CD8-positive, alpha-beta memory T cell (primary cell): ENCODE results near the gene C6orf58. TPM values are rescaled to one million over a fixed set of nuclear protein-coding genes. Genes with fewer than 3 reads are reported as not detected.

Experiments
- CTCF ChIA-PET: fragments of 350-600 bp; sonication (Branson Sonifier 250); formaldehyde crosslinking; loops from one replicate; lab custom pipeline; 2021; ENCODE audit warnings: antibody characterized with exemption; lab: Charles Lee
- POLR2A ChIA-PET: fragments of 350-600 bp; sonication (Branson Sonifier 250); formaldehyde crosslinking; loops from one replicate; lab custom pipeline; 2021; ENCODE audit warnings: antibody characterized with exemption; lab: Charles Lee
- DNase-seq, 5 donors: peaks; one replicate each; pipeline versions ENCODE4 v3.0.0 to v3.0.0-alpha.2; 2020 to 2022; ENCODE audit warnings: mixed read lengths in 1 of 5
- H3K27ac ChIP-seq: one replicate; pipeline ENCODE4 v1.7.0; 2013; ENCODE audit warnings: low read depth, mild to moderate bottlenecking, low read length, moderate library complexity
- H3K27me3 ChIP-seq: 2 replicates; pipeline ENCODE4 v1.7.0; 2013; ENCODE audit warnings: low read length, mild to moderate bottlenecking; ENCODE audit not compliant: insufficient read depth, poor library complexity, severe bottlenecking
- H3K36me3 ChIP-seq: 2 replicates; pipeline ENCODE4 v1.7.0; 2013; ENCODE audit warnings: mild to moderate bottlenecking, low read length, moderate library complexity; ENCODE audit not compliant: insufficient read depth
- H3K4me1 ChIP-seq: 2 replicates; pipeline ENCODE4 v1.7.0; 2013; ENCODE audit warnings: mild to moderate bottlenecking, low read length, moderate library complexity; ENCODE audit not compliant: insufficient read depth
- H3K4me3 ChIP-seq: 2 replicates; pipeline ENCODE4 v1.7.0; 2013; ENCODE audit warnings: mild to moderate bottlenecking, low read length
- H3K9me3 ChIP-seq: 2 replicates; pipeline ENCODE4 v1.7.0; 2013; ENCODE audit warnings: mild to moderate bottlenecking, low read length
- H3K27ac Mint-ChIP-seq, 8 donors: one replicate each; pipeline ENCODE4 v1.8.0; 2020 to 2021; ENCODE audit warnings: mixed read lengths in 8 of 8, mild to moderate bottlenecking in 6 of 8, inconsistent platforms in 3 of 8, moderate library complexity in 3 of 8
- H3K27me3 Mint-ChIP-seq, 2 donors: one replicate each; pipeline ENCODE4 v1.8.0; 2020 to 2021; ENCODE audit warnings: mixed read lengths in 2 of 2, mild to moderate bottlenecking in 1 of 2, moderate library complexity in 1 of 2
- H3K36me3 Mint-ChIP-seq, 3 donors: one replicate each; pipeline ENCODE4 v1.8.0; 2020 to 2021; ENCODE audit warnings: mixed read lengths in 3 of 3, inconsistent platforms in 1 of 3, mild to moderate bottlenecking in 1 of 3
- H3K4me1 Mint-ChIP-seq, 3 donors: one replicate each; pipeline ENCODE4 v1.8.0; 2020 to 2021; ENCODE audit warnings: mixed read lengths in 3 of 3, inconsistent platforms in 1 of 3, mild to moderate bottlenecking in 1 of 3
- H3K4me3 Mint-ChIP-seq, 7 donors: one replicate each; pipeline ENCODE4 v1.8.0; 2020 to 2021; ENCODE audit warnings: mixed read lengths in 7 of 7, mild to moderate bottlenecking in 6 of 7, moderate library complexity in 4 of 7, inconsistent platforms in 2 of 7
- H3K9me3 Mint-ChIP-seq, 5 donors: one replicate each; pipeline ENCODE4 v1.8.0; 2020 to 2022; ENCODE audit warnings: mixed read lengths in 5 of 5, mild to moderate bottlenecking in 3 of 5, moderate library complexity in 2 of 5, inconsistent platforms in 1 of 5
- polyA plus RNA-seq: library from polyadenylated mRNA; unstranded; fragments of 300-500 nt; fragmentation: Illumina TruSeq; gene quantifications from one replicate; pipeline ENCODE4 v1.2.3, GENCODE V29; 2021
- total RNA-seq, 2 experiments: library from RNA; stranded (reverse); gene quantifications; one replicate each; pipeline ENCODE4 v1.2.3, GENCODE V29; 2021

Gene C6orf58
- total and polyA plus RNA-seq, 3 experiments from 2014 or later: not detected

GRCh38 chr6:127581576-127581975, 4.6 kb downstream of the C6orf58 start:
- no peaks in the 10 kb centered on the region for H3K27me3 ChIP-seq
- DNase-seq: no peak
- no peaks in the 10 kb centered on the region for H3K36me3 ChIP-seq
- ChIA-PET POLR2A (no interaction called here), CTCF (no interaction called here)
- Mint-ChIP-seq H3K27me3 (peaks cover 3 to 30% of the 10 kb centered on the region in 2 donors), H3K36me3 (no peaks in the 10 kb centered on the region), H3K4me1 (peaks cover 0 to 8% (median 3%) of the 10 kb centered on the region in 3 donors), H3K9me3 (no peaks in the 10 kb centered on the region), H3K4me3 (no peak overlapping the region), H3K27ac (no peak overlapping the region)
- no peaks in the 10 kb centered on the region for H3K9me3 ChIP-seq
- H3K4me1 ChIP-seq: no peaks in the 10 kb centered on the region
- H3K4me3 ChIP-seq: no peak overlapping the region
- no peak overlapping the region for H3K27ac ChIP-seq

DNA sequence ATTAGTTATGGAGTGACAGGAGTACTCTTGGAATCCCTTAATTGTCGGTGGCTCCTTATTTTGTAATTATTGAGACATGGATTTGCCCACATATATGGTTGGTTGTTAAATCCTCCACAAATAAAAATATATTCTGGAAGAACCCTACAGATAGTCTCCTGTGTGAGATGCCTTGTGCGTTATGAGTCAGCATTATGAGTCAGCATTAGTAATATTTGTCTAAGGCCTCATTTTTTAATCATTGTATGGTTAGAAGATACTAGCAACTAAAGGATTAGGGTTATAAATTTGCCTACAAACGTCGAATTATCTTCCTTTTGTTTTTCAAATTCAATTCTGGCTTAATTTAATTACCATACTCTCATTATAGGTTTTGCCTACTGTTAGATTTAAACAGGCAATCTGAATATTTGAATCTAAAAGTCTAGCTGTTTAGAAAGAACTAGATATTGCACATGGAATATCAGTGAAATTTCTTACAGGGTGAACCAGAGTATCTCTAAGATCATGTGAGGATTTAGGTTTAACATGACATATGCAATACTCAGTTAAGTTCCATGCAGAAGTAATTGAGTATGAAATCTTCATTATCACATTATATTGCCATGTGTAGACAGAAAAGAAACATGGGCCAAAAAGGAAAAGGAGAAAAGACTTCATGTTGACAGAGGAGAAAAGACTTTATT, 5.9 kb downstream of the C6orf58 start:
- no peaks in the 10 kb centered on the region for H3K36me3 Mint-ChIP-seq
- peaks cover 0 to 18% of the 10 kb centered on the region in 2 donors for H3K27me3 Mint-ChIP-seq
- no peaks in the 10 kb centered on the region for H3K9me3 Mint-ChIP-seq
- Histone ChIP-seq H3K9me3 (no peaks in the 10 kb centered on the region), H3K36me3 (no peaks in the 10 kb centered on the region), H3K27ac (no peak overlapping the region), H3K27me3 (no peaks in the 10 kb centered on the region), H3K4me3 (no peak overlapping the region), H3K4me1 (no peaks in the 10 kb centered on the region)
- POLR2A ChIA-PET: interaction anchor here (0.5 kb wide), 1 partner anchor 329 kb away, joined by 4 read pairs; no protein-coding TSS in a partner anchor
- H3K4me1 Mint-ChIP-seq: peaks cover 0 to 8% (median 3%) of the 10 kb centered on the region in 3 donors
- H3K27ac Mint-ChIP-seq: no peak overlapping the region
- no peak overlapping the region for H3K4me3 Mint-ChIP-seq
- no peak for DNase-seq
- CTCF ChIA-PET: no interaction called here

DNA sequence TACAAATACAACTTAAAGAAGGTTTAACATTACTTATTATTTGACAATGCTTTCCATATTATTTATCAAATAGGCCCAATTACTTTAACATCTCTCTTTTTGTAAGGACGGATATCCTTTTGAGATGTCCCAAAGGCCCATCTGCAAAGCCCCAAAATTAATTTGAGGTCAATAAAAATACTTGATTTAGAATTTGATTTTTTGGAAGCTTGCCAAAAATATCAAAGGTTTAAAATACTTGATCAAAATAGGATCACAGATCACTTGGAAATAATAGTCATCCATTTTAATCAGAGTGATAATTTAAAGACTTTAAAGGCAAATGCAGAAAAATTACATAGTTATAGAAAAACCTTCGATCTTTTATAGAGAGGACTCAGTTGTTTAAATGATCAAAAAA, 8.1 kb downstream of the C6orf58 start:
- Mint-ChIP-seq H3K27me3 (peaks cover under 1 to 8% of the 10 kb centered on the region in 2 donors), H3K9me3 (no peaks in the 10 kb centered on the region), H3K27ac (no peak overlapping the region), H3K4me1 (no peaks in the 10 kb centered on the region), H3K4me3 (no peak overlapping the region), H3K36me3 (peaks cover 0 to 1% (median 0%) of the 10 kb centered on the region in 3 donors)
- no peak overlapping the region for H3K27ac ChIP-seq
- H3K9me3 ChIP-seq: no peaks in the 10 kb centered on the region
- ChIA-PET CTCF (no interaction called here), POLR2A (no interaction called here)
- H3K27me3 ChIP-seq: no peaks in the 10 kb centered on the region
- H3K4me1 ChIP-seq: no peaks in the 10 kb centered on the region
- H3K36me3 ChIP-seq: no peaks in the 10 kb centered on the region
- DNase-seq: no peak
- no peak overlapping the region for H3K4me3 ChIP-seq

DNA sequence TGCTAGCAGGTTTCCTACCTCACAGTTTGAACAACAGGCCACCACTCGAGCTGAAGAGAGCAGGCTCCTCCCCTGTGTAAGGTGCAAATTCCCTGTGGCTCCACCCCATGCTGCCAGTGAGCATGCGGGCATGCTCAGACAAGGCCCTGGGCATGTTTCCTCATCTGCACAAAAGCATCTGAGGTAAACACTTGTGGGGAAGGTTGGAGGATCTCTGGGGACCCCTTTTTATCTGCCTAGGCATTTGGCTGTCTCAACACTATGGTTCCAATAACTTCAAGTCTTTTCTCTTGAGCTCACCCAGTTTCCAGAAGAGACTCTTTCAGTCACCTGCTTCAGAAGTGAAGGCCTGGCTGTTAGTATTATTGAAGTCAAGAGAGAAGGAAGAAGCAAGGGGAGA, 9.4 kb downstream of the C6orf58 start:
- Histone ChIP-seq H3K4me3 (no peak overlapping the region), H3K4me1 (no peaks in the 10 kb centered on the region), H3K9me3 (no peaks in the 10 kb centered on the region), H3K27me3 (no peaks in the 10 kb centered on the region), H3K27ac (no peak overlapping the region), H3K36me3 (no peaks in the 10 kb centered on the region)
- ChIA-PET POLR2A (no interaction called here), CTCF (no interaction called here)
- Mint-ChIP-seq H3K36me3 (peaks cover 0 to 3% (median 0%) of the 10 kb centered on the region in 3 donors), H3K27ac (no peak overlapping the region), H3K9me3 (no peaks in the 10 kb centered on the region), H3K4me1 (no peaks in the 10 kb centered on the region), H3K4me3 (no peak overlapping the region), H3K27me3 (peaks cover 3 to 4% of the 10 kb centered on the region in 2 donors)
- DNase-seq: no peak

- no peaks in the 10 kb centered on the region for H3K4me1 ChIP-seq
- H3K4me3 ChIP-seq: no peak overlapping the region
- no peaks in the 10 kb centered on the region for H3K36me3 ChIP-seq
- POLR2A ChIA-PET: no interaction called here
- Mint-ChIP-seq H3K27ac (no peak overlapping the region), H3K27me3 (peaks cover 7 to 8% of the 10 kb centered on the region in 2 donors), H3K9me3 (no peaks in the 10 kb centered on the region), H3K4me1 (no peaks in the 10 kb centered on the region), H3K4me3 (no peak overlapping the region), H3K36me3 (peaks cover 0 to 3% (median 0%) of the 10 kb centered on the region in 3 donors)
- CTCF ChIA-PET: no interaction called here
- no peak for DNase-seq
- no peak overlapping the region for H3K27ac ChIP-seq
- no peaks in the 10 kb centered on the region for H3K9me3 ChIP-seq
- H3K27me3 ChIP-seq: no peaks in the 10 kb centered on the region
Observed at GRCh38 chr6:127587875-127588274, 10.9 kb downstream of the C6orf58 start.

DNA sequence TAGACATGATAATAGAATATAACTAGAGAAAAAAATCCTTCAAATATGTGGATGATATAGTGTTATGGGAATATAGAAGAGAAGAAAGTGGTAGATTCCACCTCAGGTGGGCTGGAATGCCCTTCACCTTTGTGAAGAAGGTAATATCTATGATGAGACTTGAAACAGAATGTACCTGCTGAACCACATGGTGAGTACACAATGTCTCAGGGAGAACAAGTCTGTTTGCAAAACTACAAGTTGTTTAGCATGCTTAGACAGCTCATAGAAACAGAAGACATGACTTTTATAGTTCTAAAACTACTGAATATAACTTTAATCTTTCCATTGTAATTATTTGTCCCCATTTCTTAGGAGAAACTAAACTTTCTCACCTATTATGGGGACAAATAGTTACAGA, 12.2 kb downstream of the C6orf58 start:
- Mint-ChIP-seq H3K36me3 (peaks cover 0 to 3% (median 0%) of the 10 kb centered on the region in 3 donors), H3K27ac (no peak overlapping the region), H3K4me1 (no peaks in the 10 kb centered on the region), H3K4me3 (no peak overlapping the region), H3K27me3 (peaks cover 7 to 8% of the 10 kb centered on the region in 2 donors), H3K9me3 (no peaks in the 10 kb centered on the region)
- Histone ChIP-seq H3K4me1 (no peaks in the 10 kb centered on the region), H3K27ac (no peak overlapping the region), H3K27me3 (no peaks in the 10 kb centered on the region), H3K36me3 (no peaks in the 10 kb centered on the region), H3K4me3 (no peak overlapping the region), H3K9me3 (no peaks in the 10 kb centered on the region)
- POLR2A ChIA-PET: no interaction called here
- CTCF ChIA-PET: no interaction called here
- no peak for DNase-seq

DNA sequence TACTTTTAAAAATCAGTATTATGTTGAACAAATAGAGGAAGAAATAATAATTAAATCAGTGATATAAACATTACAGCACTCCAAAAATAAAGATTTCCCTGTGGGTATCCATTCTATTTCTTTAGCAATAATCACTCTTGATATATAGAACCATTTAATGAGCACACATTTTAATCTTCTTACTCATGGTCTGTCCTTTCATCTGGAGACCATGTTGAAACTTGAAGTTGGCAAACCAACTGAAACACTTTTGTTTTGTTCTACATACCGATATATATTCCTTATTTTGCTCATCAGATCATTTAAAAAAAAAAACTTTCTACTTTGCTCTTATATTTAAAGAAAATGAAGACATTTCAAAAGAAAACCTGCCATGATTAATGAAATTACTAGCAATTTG, 13.4 kb downstream of the C6orf58 start:
- peaks cover 0 to 3% (median 0%) of the 10 kb centered on the region in 3 donors for H3K36me3 Mint-ChIP-seq
- ChIA-PET POLR2A (no interaction called here), CTCF (no interaction called here)
- Histone ChIP-seq H3K36me3 (no peaks in the 10 kb centered on the region), H3K4me1 (no peaks in the 10 kb centered on the region), H3K4me3 (no peak overlapping the region), H3K27me3 (no peaks in the 10 kb centered on the region), H3K9me3 (no peaks in the 10 kb centered on the region), H3K27ac (no peak overlapping the region)
- H3K27me3 Mint-ChIP-seq: peaks cover 7 to 8% of the 10 kb centered on the region in 2 donors
- no peak for DNase-seq
- H3K4me3 Mint-ChIP-seq: no peak overlapping the region
- H3K9me3 Mint-ChIP-seq: no peaks in the 10 kb centered on the region
- no peak overlapping the region for H3K27ac Mint-ChIP-seq
- H3K4me1 Mint-ChIP-seq: no peaks in the 10 kb centered on the region

- ChIA-PET CTCF (no interaction called here), POLR2A (no interaction called here)
- Histone ChIP-seq H3K27ac (no peak overlapping the region), H3K36me3 (no peaks in the 10 kb centered on the region), H3K27me3 (no peaks in the 10 kb centered on the region), H3K4me3 (no peak overlapping the region), H3K4me1 (no peaks in the 10 kb centered on the region), H3K9me3 (no peaks in the 10 kb centered on the region)
- peaks cover 0 to 3% (median 0%) of the 10 kb centered on the region in 3 donors for H3K36me3 Mint-ChIP-seq
- H3K27me3 Mint-ChIP-seq: peaks cover 7 to 8% of the 10 kb centered on the region in 2 donors
- H3K9me3 Mint-ChIP-seq: no peaks in the 10 kb centered on the region
- H3K4me3 Mint-ChIP-seq: no peak overlapping the region
- no peak for DNase-seq
- H3K27ac Mint-ChIP-seq: no peak overlapping the region
- no peaks in the 10 kb centered on the region for H3K4me1 Mint-ChIP-seq
Observed at GRCh38 chr6:127592964-127593363, 16.0 kb downstream of the C6orf58 start.
